GM13976 (cell line): ENCODE results near the gene WDR70.

Experiments
- DNase-seq: peaks from one replicate; pipeline ENCODE4 v3.0.0; 2012; ENCODE audit warnings: low spot score
- CTCF ChIP-seq: IDR thresholded peaks from 2 replicates; pipeline ENCODE4 v1.5.1; 2012; ENCODE audit warnings: borderline replicate concordance, mild to moderate bottlenecking; ENCODE audit not compliant: insufficient read depth; ENCODE audit errors: extremely low read depth, missing control alignments, control extremely low read depth
- in situ Hi-C: fragments of 300-500 bp; cut with MboI; formaldehyde crosslinking; loops from one replicate; pipeline ENCODE4 v1.12.0; 2022; ENCODE audit warnings: low sequenced_read_pairs, mixed read lengths, inconsistent platforms; ENCODE audit not compliant: unreplicated experiment

WDR70 gene

GRCh38 chr5:37519807-37520206 lies 140.7 kb downstream of the WDR70 start:
- DNase-seq: no peak
- no peak for TF ChIP-seq CTCF
- in situ Hi-C loops: no loop called here

- DNase-seq: no peak
- in situ Hi-C loops: no loop called here
- TF ChIP-seq CTCF: no peak
Measured at GRCh38 chr5:37520811-37521210, 141.7 kb downstream of the WDR70 start.

GRCh38 chr5:37532976-37533740 lies 154.0 kb downstream of the WDR70 start:
- in situ Hi-C loops: no loop called here

GRCh38 chr5:37533851-37534250 lies 154.7 kb downstream of the WDR70 start:
- in situ Hi-C loops: no loop called here
- no peak for TF ChIP-seq CTCF
- no peak for DNase-seq

More at GRCh38 chr5:37532976-37533740, 154.0 kb downstream of the WDR70 start:
- TF ChIP-seq CTCF: no peak
- DNase-seq: no peak

- TF ChIP-seq CTCF: no peak
- in situ Hi-C loops: no loop called here
- DNase-seq: no peak
Measured at GRCh38 chr5:37539459-37539858, 160.3 kb downstream of the WDR70 start.

GRCh38 chr5:37543216-37543615 lies 164.1 kb downstream of the WDR70 start:
- no peak for DNase-seq
- in situ Hi-C loops: no loop called here
- TF ChIP-seq CTCF: no peak

- DNase-seq: no peak
- in situ Hi-C loops: no loop called here
- TF ChIP-seq CTCF: no peak
Measured at GRCh38 chr5:37549411-37549810, 170.3 kb downstream of the WDR70 start.
